CD4-positive, alpha-beta T cell treated with Interferon gamma for 1 hour (primary cell): ENCODE results near the gene BLACAT1.
"Not testable (repeated sequence)": the region's sequence is repeated elsewhere in the genome, so short reads cannot be mapped to it uniquely, and the experiment has no call there.

ENCODE experiments used
- DNase-seq: peaks from one replicate; pipeline ENCODE4 v3.0.0-alpha.2; 2020

Gene BLACAT1

GRCh38 chr1:205438213-205439158, 17.4 kb downstream of the BLACAT1 start:
- no peak for DNase-seq

DNA sequence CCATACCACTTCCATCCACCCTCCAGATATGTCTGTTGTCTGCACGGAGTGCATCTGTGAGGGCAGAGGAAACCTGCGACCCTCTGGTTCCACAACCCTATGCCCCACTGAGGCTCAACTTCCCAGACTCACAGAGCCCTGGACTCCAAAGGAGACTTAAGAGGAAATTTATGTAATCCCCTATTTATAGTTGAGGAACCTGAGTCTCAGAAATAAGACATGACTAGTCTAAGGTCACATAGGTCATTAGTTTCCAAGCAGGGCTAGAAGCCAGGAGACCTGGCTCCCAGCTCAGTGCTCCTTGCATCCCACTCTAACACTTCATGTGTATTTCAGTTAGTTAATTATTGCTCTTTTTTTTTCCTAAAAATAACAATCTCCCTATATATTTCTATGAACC, 18.3 kb downstream of the BLACAT1 start:
- DNase-seq, result no peak

DNA sequence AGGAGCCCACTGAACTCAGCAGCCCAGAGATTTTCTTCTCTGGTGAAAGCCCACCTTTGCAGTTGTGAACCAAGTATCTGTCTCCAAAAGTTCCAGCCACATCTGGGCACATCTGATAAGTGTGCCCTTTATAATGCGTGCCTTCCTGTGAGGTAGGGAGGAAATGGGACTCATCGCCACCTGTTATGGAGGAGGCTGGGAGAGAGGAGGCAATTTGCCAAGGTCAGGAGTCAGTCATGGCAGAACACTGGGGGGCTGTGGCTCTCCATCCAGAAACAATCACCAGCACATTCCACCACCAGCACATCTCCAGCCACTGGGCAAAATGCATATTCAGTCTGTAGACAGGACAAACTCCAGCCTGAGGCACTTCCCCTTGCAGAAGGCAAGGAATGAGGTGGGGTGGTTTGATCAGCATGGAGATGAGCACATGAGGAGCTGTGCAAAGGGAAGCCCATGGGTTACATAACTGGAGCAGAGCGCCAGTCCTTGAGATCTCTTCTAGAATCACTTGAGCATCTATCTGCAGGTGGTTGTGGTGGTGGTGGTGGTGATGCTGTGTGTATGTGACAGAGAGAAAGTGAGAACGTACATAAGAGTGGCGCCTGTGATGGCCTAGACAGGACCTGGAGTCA, 19.0 kb downstream of the BLACAT1 start:
- no peak for DNase-seq

DNA sequence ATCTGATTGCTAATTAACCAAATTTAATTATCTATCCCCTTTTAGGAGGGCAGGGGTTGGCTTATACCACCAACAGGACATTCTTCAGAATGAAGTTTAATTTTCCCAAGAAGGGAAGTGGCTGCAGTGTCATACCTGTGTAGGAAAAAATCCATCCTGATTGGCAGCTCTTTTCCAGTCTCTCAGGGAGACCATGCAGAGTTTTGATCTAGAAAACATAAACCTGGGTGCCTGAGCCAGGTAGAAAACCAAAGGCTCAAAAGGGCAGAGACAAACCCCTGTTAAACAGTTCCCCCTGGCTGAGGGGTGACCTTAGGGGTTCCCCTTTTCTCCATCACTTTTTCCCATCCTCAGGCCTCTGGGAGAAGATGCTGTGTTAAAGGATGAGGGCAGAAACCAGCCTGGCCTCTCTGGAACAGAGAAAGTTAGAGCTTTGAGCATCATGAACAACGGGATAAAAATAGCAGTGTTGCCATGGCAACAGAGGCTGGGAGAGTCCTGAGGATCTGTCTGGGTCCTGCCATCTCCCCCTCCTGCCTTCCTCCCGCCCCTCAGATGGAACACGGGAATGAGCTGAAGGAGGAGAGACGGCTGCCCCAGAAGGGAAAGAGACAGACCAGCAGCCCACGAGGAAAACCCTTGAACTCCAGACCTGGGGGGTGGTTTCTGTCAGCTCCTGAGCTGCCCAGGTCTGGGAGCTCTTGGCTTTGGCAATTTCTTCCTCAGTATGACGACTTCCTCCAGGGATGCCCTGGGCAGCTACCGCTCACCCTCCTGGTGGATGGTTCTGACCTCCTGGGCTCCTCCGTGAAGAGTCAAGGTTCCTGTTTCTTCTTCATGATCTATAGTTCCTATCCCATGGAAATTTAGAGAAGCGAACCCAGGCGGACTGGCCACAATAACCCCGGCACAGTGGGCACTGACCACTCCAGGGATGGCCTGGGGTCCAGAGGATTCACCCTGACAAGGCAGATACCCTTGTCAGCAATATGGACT, 20.0 kb downstream of the BLACAT1 start:
- DNase-seq, result no peak

- no peak for DNase-seq
Measured at GRCh38 chr1:205434738-205435137, 21.1 kb downstream of the BLACAT1 start.

DNA sequence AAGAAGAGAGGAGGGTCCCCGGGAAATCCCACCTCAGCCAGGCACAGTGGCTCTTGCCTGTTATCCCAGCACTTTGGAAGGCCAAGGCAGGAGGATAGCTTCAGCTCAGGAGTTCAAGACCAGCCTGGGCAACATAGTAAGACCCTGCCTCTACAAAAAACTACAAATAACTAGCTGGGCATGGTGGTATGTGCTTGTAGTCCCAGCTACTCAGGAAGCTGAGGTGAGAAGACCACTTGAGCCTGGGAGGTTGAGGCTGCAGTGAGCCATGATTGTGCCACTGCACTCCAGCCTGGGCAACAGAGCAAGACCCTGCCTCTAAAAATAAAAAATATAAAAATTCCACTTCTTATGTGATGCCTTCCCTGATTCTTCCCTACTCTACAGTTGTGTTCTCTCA, 23.2 kb downstream of the BLACAT1 start:
- DNase-seq, result not testable (repeated sequence)

- DNase-seq, result no peak
Measured at GRCh38 chr1:205432116-205432515, 23.7 kb downstream of the BLACAT1 start.

DNA sequence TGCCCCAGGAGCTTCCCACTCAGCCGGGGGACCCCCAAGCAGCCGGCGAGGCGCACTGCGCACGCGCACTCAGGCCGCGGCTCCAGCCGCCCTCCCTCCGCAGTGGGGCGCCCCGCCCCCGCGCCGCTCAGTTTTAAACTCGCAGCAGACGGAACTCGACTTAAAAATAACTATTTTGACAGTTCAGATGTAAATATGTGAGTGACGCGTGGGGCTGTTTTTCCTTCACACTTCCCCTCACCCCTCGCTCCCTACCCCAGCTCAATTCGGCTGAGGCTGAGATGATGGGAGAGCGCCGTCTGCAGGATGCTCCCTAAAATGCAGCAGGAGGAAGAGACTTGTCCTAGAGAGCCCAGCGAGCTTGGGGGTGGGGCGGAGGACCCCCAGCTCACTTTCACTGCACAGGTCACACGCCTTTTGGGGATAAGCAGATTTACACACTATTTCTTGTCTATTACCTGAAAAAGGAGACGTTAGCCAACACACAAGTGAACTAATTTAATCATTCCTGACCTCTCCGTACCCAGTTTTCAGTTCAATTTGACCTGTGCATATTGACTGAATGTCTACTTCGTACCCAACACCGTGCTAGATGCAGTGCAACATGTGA, 25.0 kb downstream of the BLACAT1 start:
- peak; percentile 73 for DNase-seq

DNA sequence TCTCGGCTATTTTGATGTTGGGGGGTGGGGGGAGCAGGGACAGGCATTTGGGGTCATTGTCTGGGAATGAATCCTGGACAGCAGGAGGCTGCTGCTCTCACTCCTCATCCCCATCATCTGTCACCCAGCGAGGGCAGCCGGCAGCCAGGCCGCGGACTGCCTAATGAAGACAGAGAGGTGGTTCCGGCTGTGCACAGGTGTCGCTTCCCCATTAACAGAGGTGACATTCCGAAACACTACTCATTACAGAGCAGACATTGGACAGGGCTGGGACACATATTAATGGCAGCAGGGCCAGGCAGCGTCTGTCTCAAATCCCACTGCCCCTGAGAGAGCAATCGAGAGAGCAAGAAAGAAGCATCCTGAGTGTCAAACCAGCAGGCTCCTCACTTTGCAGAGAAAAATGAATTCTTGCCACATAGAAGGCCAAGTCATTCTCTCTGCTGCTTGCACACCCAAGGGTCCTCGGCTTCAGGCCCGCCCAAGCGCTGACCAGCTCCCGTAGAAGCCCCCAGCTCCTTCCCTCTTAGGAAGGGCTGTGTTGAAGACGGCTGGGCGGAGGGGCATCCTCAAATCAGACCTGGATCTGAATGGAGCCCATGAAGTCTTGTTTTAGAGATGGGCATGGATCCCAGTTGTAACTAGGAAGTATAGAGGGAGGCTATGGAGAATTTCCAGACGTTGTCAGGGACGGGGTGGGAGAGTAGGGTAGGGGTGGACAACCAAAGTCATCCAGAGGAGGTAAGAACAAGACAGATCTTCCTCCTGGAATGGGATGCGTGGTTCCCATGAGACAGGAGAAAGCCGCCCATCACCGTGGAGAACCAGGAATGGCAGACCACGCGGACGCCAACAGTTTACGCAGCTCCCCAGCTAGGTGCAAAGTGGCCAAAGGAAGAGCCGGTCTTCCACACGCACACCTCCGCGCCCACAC, 25.8 kb downstream of the BLACAT1 start:
- DNase-seq, result no peak

DNA sequence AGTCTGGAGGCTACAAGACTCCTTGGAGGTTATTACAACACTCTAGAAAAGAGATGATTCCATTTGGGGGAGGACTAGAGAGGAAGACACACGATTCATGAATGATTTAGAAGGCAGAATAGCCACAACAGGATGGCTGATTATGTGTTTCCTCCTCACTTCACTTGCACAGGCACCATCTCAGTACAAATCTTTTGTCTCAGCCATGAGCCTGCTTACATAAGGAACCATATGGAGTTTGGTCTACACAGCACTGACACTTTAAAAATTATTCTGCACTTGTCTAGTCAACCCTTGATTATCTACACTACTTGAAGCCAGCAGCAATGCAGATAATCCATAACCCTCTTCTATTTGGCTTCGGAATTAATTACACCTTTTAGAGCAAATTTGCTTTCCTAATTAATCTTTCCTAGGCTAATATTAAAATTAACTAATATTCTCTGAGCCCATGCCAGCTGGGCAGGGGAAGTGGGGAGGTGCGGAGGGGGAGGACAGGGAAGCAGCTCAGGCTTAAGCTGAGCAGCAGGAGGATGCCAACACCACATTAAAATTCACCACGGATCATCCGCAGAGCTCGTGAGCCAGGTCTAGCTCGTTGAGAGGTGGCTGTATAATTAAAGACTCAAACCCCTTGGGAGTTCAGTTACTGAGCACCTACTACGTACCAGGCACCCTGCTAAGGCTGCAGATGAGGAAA, 30.8 kb downstream of the BLACAT1 start:
- no peak for DNase-seq

GRCh38 chr1:205423814-205424399, 31.9 kb downstream of the BLACAT1 start:
- no peak for DNase-seq

GRCh38 chr1:205422993-205423642, 32.7 kb downstream of the BLACAT1 start:
- DNase-seq, result no peak

DNA sequence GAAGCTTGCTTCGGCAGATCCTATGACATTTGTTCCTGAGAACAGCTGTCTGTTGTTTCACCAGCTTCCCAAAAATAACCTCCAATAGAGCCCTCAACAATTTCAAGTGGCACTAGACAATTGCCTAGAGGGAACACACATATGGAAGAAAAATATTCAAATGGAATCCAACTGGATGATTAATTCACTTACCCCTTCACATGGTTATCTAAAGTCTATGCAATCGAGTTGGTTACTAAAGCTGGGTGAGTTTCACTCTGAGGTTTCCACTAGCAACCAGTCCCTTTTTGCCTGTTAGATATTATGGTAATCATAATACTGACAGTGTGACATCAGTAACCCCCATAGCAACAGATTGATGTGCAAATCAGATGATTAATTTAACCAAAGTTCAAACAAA, 34.0 kb downstream of the BLACAT1 start, which contains the start of gene LEMD1:
Gene LEMD1 (minus strand): TSS at position 259 of the 400 bp plus-strand sequence. CDS start 1,520 bp downstream, outside the sequence.
- no peak for DNase-seq

GRCh38 chr1:205420938-205421337, 34.9 kb downstream of the BLACAT1 start:
- DNase-seq, result no peak

DNA sequence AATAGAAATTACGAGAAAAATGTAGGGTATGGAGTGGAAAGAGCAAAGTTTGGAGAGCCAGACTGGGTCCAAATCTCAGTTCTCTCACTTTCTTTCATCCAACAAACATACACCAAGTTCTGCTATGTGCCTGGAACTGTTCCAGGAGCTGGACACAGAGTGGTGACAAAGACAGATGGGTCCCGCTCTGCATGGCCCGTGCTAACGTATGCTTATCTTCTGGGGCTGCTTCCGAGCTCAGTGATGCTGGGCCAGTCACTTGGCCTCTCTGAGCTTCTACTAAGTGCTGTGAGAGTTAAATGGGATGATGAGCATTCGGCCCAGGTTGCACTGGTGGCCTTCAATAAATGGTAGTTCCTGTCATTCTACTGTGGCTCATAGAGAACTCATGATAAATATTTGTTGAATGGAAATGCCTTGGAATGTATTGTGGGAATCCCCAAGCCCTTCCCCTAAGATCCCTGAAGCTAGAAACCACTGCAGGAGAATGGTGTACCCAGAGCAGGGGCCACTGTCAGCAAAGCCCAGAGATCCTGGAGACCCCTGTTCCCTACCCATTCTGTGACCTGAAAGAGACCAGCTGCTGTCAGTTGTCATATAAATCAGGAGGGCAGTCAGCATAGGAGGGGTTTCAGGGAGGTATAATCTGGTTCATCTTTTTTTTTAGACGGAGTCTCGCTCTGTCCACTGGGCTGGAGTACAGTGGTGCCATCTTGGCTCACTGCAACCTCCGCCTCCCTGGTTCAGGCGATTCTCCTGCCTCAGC, 37.8 kb downstream of the BLACAT1 start:
- no peak for DNase-seq

DNA sequence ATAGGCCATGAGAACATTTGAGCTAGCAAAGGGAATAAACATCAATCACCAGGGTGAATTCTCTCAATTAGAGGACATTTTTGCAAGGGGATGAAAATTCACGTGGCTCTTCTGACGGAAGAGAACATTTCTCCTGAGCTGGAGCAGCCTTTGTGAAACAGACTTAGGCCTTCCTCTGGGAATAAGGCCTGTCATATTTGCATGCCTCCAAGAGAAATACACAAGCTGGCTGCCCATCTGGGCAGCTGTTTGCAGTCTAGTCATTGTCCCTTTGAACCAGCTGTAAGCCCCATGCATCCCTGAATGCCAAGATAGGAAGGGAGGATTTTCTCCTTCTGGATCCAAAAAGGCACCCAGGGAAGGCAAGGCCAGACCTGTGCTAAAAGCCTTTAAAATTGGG, 39.5 kb downstream of the BLACAT1 start:
- DNase-seq, result no peak

DNA sequence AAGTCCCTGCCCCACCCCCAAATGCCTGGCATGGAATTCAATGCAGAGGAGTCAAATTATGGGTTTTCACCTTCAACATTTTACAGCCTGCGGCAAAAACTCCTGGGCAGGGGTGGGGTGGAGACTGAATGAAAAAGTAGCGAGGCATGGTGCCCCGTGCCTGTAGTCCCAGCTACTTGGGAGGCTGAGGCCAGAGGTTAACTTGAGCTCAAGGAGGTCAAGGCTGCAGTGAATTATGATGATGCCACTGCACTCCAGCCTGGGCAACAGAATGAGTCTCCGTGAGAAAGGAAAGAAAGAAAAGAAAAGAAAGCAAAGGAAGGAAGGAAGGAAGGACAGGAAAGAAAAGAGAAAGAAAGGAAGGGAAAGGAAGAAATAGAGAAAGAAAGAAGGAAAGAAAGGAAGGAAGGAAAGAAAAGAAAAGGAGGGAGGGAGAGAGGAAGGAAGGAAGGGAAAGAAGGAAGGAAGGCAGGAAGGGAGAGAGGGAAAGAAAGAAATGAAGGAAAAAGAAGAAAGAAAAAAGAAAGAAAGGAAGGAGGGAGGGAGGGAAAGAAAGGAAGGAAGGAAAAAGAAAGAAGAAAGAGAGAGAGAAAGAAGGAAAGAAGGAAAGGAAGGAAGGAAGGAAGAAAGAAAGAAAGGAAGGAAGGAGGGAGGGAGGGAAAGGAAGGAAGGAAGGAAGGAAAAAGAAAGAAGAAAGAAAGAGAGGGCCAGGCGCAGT, 45.1 kb downstream of the BLACAT1 start:
- DNase-seq, result no peak

DNA sequence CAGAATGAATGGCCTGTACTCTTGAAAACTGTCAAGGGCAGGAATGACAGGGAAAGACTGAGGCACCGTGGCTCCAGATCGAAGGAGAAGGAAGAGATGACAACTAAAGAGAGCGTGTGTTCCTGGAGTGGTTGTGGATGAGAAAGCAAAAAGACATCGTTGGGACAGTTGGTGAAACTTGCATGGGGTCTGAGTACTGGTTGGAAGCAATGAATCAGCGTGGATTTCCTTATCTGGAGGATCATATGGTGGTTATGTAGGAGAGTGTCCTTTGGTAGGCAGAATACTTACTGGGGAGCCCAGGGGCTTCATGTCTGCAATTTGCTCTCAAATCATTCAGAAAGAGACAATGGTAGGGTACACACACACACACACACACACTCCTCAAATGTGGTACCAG, 47.9 kb downstream of the BLACAT1 start:
- no peak for DNase-seq
